HepG2 (cell line): Measurements from ENCODE around the gene RPS6KB2. TPM values are rescaled to one million over a fixed set of nuclear protein-coding genes. Genes with fewer than 3 reads are reported as not detected.

Source experiments
- HNF4A ChIP-seq: sonication (generic); formaldehyde crosslinking; IDR thresholded peaks from 2 replicates; pipeline ENCODE4 v1.4.0; 2020; ENCODE audit warnings: missing genetic modification reagents
- HNRNPLL ChIP-seq: fragments of 200-400 bp; formaldehyde crosslinking; IDR thresholded peaks from 2 replicates; pipeline ENCODE4 v1.6.1; 2017; ENCODE audit warnings: mild to moderate bottlenecking, low read depth, low read length; ENCODE audit not compliant: poor library complexity, severe bottlenecking
- MATR3 ChIP-seq: sonication (generic); formaldehyde crosslinking; IDR thresholded peaks from 2 replicates; pipeline ENCODE4 v1.4.0; 2020; ENCODE audit warnings: missing genetic modification reagents
- MTA1 ChIP-seq: sonication (generic); formaldehyde crosslinking; IDR thresholded peaks from 2 replicates; pipeline ENCODE4 v1.4.0; 2020; ENCODE audit warnings: missing genetic modification reagents, mild to moderate bottlenecking, borderline replicate concordance
- MXD3 ChIP-seq: IDR thresholded peaks from 2 replicates; pipeline ENCODE4 v1.6.1; 2016; ENCODE audit warnings: mild to moderate bottlenecking, missing biosample characterization, missing genetic modification reagents
- PAF1 ChIP-seq: IDR thresholded peaks from 2 replicates; pipeline ENCODE4 v1.6.1; 2016; ENCODE audit warnings: missing genetic modification reagents, missing compliant biosample characterization
- PRPF4 ChIP-seq: fragments of 200-400 bp; formaldehyde crosslinking; IDR thresholded peaks from 2 replicates; pipeline ENCODE4 v1.6.1; 2016; ENCODE audit warnings: low read length, low read depth; ENCODE audit not compliant: poor library complexity, severe bottlenecking
- SP5 ChIP-seq: IDR thresholded peaks from 2 replicates; pipeline ENCODE4 v1.6.1; 2016; ENCODE audit warnings: low read depth, borderline replicate concordance
- ZBTB42 ChIP-seq: sonication (generic); formaldehyde crosslinking; IDR thresholded peaks from 2 replicates; pipeline ENCODE4 v1.5.0; 2020; ENCODE audit warnings: mild to moderate bottlenecking, missing genetic modification reagents
- ZFP36 ChIP-seq: fragments of 150-350 bp; IDR thresholded peaks from 2 replicates; pipeline ENCODE4 v1.6.1; 2018; ENCODE audit warnings: borderline replicate concordance, low read length, low read depth; ENCODE audit not compliant: partially characterized antibody
- ZFP90 ChIP-seq: sonication (generic); formaldehyde crosslinking; IDR thresholded peaks from 2 replicates; pipeline ENCODE4 v1.8.0; 2022; ENCODE audit warnings: missing genetic modification reagents, mild to moderate bottlenecking, inconsistent platforms, borderline replicate concordance
- ZIK1 ChIP-seq: sonication (generic); formaldehyde crosslinking; IDR thresholded peaks from 2 replicates; pipeline ENCODE4 v1.5.0; 2020; ENCODE audit warnings: mild to moderate bottlenecking, low read depth, missing genetic modification reagents, borderline replicate concordance
- ZNF205 ChIP-seq: IDR thresholded peaks from 2 replicates; pipeline ENCODE4 v1.6.1; 2018; ENCODE audit warnings: missing biosample characterization, missing genetic modification reagents
- ZNF225 ChIP-seq: sonication (generic); formaldehyde crosslinking; IDR thresholded peaks from 2 replicates; pipeline ENCODE4 v1.4.0; 2020; ENCODE audit warnings: mild to moderate bottlenecking, missing genetic modification reagents
- ZNF30 ChIP-seq: sonication (generic); formaldehyde crosslinking; IDR thresholded peaks from 2 replicates; pipeline ENCODE4 v1.5.0; 2020; ENCODE audit warnings: mild to moderate bottlenecking, missing genetic modification reagents
- ZNF329 ChIP-seq: sonication (generic); formaldehyde crosslinking; IDR thresholded peaks from 2 replicates; pipeline ENCODE4 v1.9.0; 2021; ENCODE audit warnings: low read depth, mild to moderate bottlenecking, missing genetic modification reagents
- ZNF430 ChIP-seq: sonication (generic); formaldehyde crosslinking; IDR thresholded peaks from 2 replicates; pipeline ENCODE4 v1.9.0; 2021; ENCODE audit warnings: mild to moderate bottlenecking, missing genetic modification reagents
- ZNF446 ChIP-seq: sonication (generic); formaldehyde crosslinking; IDR thresholded peaks from 2 replicates; pipeline ENCODE4 v1.5.0; 2020; ENCODE audit warnings: mild to moderate bottlenecking, missing genetic modification reagents
- ZNF546 ChIP-seq: sonication (generic); formaldehyde crosslinking; conservative IDR thresholded peaks from 2 replicates; pipeline ENCODE4 v1.8.1; 2023; ENCODE audit warnings: mild to moderate bottlenecking, missing genetic modification reagents
- ZNF550 ChIP-seq: sonication (generic); formaldehyde crosslinking; IDR thresholded peaks from 2 replicates; pipeline ENCODE4 v1.4.0; 2020; ENCODE audit warnings: mild to moderate bottlenecking, missing genetic modification reagents, borderline replicate concordance
- ZNF615 ChIP-seq: sonication (generic); formaldehyde crosslinking; IDR thresholded peaks from 2 replicates; pipeline ENCODE4 v1.5.0; 2020; ENCODE audit warnings: mild to moderate bottlenecking, missing genetic modification reagents, borderline replicate concordance
- ZNF703 ChIP-seq: sonication (generic); formaldehyde crosslinking; IDR thresholded peaks from 2 replicates; pipeline ENCODE4 v1.5.1; 2020; ENCODE audit warnings: missing genetic modification reagents, mild to moderate bottlenecking, moderate library complexity, borderline replicate concordance
- ZSCAN31 ChIP-seq: sonication (generic); formaldehyde crosslinking; IDR thresholded peaks from 2 replicates; pipeline ENCODE4 v1.5.0; 2020; ENCODE audit warnings: low read depth, mild to moderate bottlenecking, missing genetic modification reagents
- polyA plus RNA-seq, 8 experiments: library from polyadenylated mRNA; depleted of rRNA in 3 of 8; stranded (reverse) in 7 of 8; unstranded in 1 of 8; fragments of >200 nt; fragmentation: Illumina TruSeq in 4 of 8; extraction: Trizol in 4 of 8; gene quantifications; 2 replicates each; pipeline versions ENCODE4 v1.2.1 to v1.2.3, GENCODE V29; 2011 to 2016; ENCODE audit warnings: low read depth in 4 of 8, missing spikeins in 1 of 8, mixed read lengths in 1 of 8; ENCODE audit not compliant: insufficient read depth in 1 of 8
- total RNA-seq, 5 experiments: library from RNA; depleted of rRNA; stranded (reverse); fragments of >200 nt; fragmentation: Illumina TruSeq; extraction: Trizol; gene quantifications; 2 replicates each; pipeline ENCODE4 v1.2.3, GENCODE V29; 2016; ENCODE audit warnings: low read depth in 1 of 5
- TF ChIP-seq, protein P1 (sequence below): sonication (generic); formaldehyde crosslinking; IDR thresholded peaks from 2 replicates; pipeline ENCODE4 v1.4.0; 2020; ENCODE audit warnings: missing genetic modification reagents
- TF ChIP-seq, protein P2 (sequence below): sonication (generic); formaldehyde crosslinking; IDR thresholded peaks from 2 replicates; pipeline ENCODE4 v1.4.0; 2020; ENCODE audit warnings: missing genetic modification reagents, mild to moderate bottlenecking, borderline replicate concordance

The RPS6KB2 gene
- total and polyA plus RNA-seq, 2 of the 13 experiments (the other 11 are each of a cell fraction or from before 2014, with no cell fraction given) = 52.9 to 54.8 TPM

- TF ChIP-seq ZNF550 (CRISPR knock-in tag) (no peak), PRPF4 (no peak), ZNF205 (no peak), MATR3 (CRISPR knock-in tag) (no peak), HNRNPLL (peak; percentile 50), ZNF329 (CRISPR knock-in tag) (0 out of 2 replicates have a peak, but pooled peaks have one; percentile 26), ZNF615 (CRISPR knock-in tag) (0 out of 2 replicates have a peak, but pooled peaks have one; percentile 86), ZNF430 (CRISPR knock-in tag) (peak; percentile 68), ZNF446 (CRISPR knock-in tag) (peak; percentile 97), ZNF225 (CRISPR knock-in tag) (peak; percentile 77), ZNF703 (CRISPR knock-in tag) (no peak), ZFP90 (CRISPR knock-in tag) (no peak; the same call in 1 of the 2 replicates), PAF1 (no peak), SP5 (CRISPR knock-in tag) (peak; percentile 69; the same call in 1 of the 2 replicates), ZBTB42 (peak; percentile 84), ZNF30 (CRISPR knock-in tag) (0 out of 2 replicates have a peak, but pooled peaks have one; percentile 47), ZFP36 (no peak), MXD3 (CRISPR knock-in tag) (peak; percentile 91; the same call in 1 of the 2 replicates), HNF4A (CRISPR knock-in tag) (peak; percentile 26; the same call in 1 of the 2 replicates), MTA1 (CRISPR knock-in tag) (no peak), ZNF546 (CRISPR knock-in tag) (peak; percentile 37; the same call in 1 of the 2 replicates), ZSCAN31 (CRISPR knock-in tag) (no peak), ZIK1 (CRISPR knock-in tag) (peak; percentile 79)
- TF ChIP-seq, protein P1, sequence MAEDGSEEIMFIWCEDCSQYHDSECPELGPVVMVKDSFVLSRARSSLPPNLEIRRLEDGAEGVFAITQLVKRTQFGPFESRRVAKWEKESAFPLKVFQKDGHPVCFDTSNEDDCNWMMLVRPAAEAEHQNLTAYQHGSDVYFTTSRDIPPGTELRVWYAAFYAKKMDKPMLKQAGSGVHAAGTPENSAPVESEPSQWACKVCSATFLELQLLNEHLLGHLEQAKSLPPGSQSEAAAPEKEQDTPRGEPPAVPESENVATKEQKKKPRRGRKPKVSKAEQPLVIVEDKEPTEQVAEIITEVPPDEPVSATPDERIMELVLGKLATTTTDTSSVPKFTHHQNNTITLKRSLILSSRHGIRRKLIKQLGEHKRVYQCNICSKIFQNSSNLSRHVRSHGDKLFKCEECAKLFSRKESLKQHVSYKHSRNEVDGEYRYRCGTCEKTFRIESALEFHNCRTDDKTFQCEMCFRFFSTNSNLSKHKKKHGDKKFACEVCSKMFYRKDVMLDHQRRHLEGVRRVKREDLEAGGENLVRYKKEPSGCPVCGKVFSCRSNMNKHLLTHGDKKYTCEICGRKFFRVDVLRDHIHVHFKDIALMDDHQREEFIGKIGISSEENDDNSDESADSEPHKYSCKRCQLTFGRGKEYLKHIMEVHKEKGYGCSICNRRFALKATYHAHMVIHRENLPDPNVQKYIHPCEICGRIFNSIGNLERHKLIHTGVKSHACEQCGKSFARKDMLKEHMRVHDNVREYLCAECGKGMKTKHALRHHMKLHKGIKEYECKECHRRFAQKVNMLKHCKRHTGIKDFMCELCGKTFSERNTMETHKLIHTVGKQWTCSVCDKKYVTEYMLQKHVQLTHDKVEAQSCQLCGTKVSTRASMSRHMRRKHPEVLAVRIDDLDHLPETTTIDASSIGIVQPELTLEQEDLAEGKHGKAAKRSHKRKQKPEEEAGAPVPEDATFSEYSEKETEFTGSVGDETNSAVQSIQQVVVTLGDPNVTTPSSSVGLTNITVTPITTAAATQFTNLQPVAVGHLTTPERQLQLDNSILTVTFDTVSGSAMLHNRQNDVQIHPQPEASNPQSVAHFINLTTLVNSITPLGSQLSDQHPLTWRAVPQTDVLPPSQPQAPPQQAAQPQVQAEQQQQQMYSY (CRISPR knock-in tag) = no peak
- TF ChIP-seq, protein P2, sequence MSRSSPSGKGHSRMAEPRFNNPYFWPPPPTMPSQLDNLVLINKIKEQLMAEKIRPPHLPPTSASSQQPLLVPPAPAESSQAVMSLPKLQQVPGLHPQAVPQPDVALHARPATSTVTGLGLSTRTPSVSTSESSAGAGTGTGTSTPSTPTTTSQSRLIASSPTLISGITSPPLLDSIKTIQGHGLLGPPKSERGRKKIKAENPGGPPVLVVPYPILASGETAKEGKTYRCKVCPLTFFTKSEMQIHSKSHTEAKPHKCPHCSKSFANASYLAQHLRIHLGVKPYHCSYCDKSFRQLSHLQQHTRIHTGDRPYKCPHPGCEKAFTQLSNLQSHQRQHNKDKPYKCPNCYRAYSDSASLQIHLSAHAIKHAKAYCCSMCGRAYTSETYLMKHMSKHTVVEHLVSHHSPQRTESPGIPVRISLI (CRISPR knock-in tag) = peak; percentile 20; the same call in 1 of the 2 replicates
Measured at GRCh38 chr11:67391304-67392182, 36.8 kb upstream of the RPS6KB2 start, which contains the start of gene RAD9A (continued).
